ENCODE data around the gene ATP2C2. TPM values are rescaled to one million over a fixed set of nuclear protein-coding genes. Genes with fewer than 3 reads are reported as not detected.

The ATP2C2 gene
- polyA plus RNA-seq, 1 of the 3 experiments (the other 2 are of a cell fraction): 0.33 TPM

DNA sequence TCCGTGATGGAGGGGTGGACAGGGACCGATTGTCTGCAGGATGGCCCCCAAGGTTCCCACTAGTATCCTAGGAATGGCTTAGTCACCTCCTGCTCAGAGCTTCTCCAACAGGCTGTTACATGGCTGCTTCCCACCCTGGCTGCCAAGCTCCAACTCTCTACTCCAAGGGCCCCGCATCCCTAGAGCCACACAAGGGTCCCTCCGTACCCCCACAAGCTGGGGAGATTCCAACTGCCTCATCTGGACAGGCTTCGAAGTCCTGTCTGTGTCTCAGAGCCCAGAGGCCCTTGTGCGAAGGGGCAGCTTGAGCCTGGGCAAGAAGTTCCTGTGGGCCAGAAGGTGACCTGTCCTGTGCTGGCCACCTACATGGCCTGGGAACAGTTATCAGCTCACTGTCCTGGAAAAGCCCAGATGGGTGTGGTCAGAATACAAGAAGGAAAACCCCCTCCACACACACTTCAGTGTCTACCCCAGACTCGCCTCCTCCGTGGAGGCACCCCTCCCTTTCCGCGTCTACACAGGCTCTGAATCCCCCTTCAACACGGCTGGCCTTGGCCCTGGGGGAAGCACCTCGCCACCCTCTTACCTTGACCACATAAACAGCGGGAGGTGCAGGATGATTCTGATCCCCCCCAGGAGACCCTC is 135.5 kb downstream of the ATP2C2 start:
- CTCF ChIA-PET: interaction anchor here (0.8 to 5.4 kb wide), 7 partner anchors 8 to 226 kb away, joined by 3 to 44 read pairs (median 4); no protein-coding TSS in a partner anchor
- 58% methylated on average over 8 of the region's 13 CpGs for WGBS (ENCODE audit: low lambda C conversion rate)
- H3K9ac ChIP-seq: peak overlapping the region; percentile 84
- peak overlapping the region; percentile 92; the same call in 1 of the 2 replicates for H2AFZ ChIP-seq (ENCODE audit: low read depth)
- peak overlapping the region; percentile 64 to 71; a peak in 3 of 4 replicates for H3K27ac ChIP-seq (ENCODE audit: low read depth in 2 of 2, low read length in 1 of 2)
- H3K4me1 ChIP-seq (ENCODE audit: control insufficient read depth in 1 of 2, insufficient read depth in 2 of 2, low read depth in 1 of 2, low read length in 1 of 2): peaks cover 14 to 18% of the 10 kb centered on the region in 2 experiments; a peak in 3 of 4 replicates
- no peaks in the 10 kb centered on the region for H3K9me2 ChIP-seq
- H3K36me3 ChIP-seq (replicated peaks in 1 of 2; ENCODE audit: control insufficient read depth in 1 of 2, insufficient read depth in 2 of 2, low read length in 1 of 2): peaks cover 0 to 8% of the 10 kb centered on the region in 2 experiments
- H4K20me1 ChIP-seq (ENCODE audit: insufficient read depth): no peaks in the 10 kb centered on the region
- POLR2A ChIA-PET: no interaction called here
- H3K27me3 ChIP-seq (ENCODE audit: insufficient read depth): no peaks in the 10 kb centered on the region
- H3K9me3 ChIP-seq: no peaks in the 10 kb centered on the region
- peak overlapping the region; percentile 73 to 93 for H3K4me3 ChIP-seq (ENCODE audit: low read depth in 2 of 2, low read length in 1 of 2)
- H3K79me2 ChIP-seq (ENCODE audit: insufficient read depth): peaks cover 48% of the 10 kb centered on the region; the same call in 1 of the 2 replicates
- no peak for DNase-seq
- TF ChIP-seq FOXM1 (IDR thresholded peaks at IDR 0.05; ENCODE audit: low read depth) (no peak), ELF1 (IDR thresholded peaks at IDR 0.05) (no peak), POLR2AphosphoS5 (IDR thresholded peaks at IDR 0.05; ENCODE audit: low read depth, low read length) (no peak), TEAD4 (IDR thresholded peaks at IDR 0.05; ENCODE audit: borderline replicate concordance, insufficient read depth) (no peak), JUND (IDR thresholded peaks at IDR 0.05) (no peak), CHD2 (IDR thresholded peaks at IDR 0.05; ENCODE audit: low read length, partially characterized antibody) (no peak), SMC3 (IDR thresholded peaks at IDR 0.05; ENCODE audit: low read depth, low read length) (no peak), RCOR1 (IDR thresholded peaks at IDR 0.05; ENCODE audit: low read length) (no peak), MEF2A (IDR thresholded peaks at IDR 0.05; ENCODE audit: borderline replicate concordance, low read depth) (no peak), GATA2 (CRISPR knock-in tag; IDR thresholded peaks at IDR 0.05) (no peak)
- TF ChIP-seq, protein P1, sequence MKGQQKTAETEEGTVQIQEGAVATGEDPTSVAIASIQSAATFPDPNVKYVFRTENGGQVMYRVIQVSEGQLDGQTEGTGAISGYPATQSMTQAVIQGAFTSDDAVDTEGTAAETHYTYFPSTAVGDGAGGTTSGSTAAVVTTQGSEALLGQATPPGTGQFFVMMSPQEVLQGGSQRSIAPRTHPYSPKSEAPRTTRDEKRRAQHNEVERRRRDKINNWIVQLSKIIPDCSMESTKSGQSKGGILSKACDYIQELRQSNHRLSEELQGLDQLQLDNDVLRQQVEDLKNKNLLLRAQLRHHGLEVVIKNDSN (IDR thresholded peaks at IDR 0.05; ENCODE audit: borderline replicate concordance, low read depth): no peak
- H3K4me2 ChIP-seq: peak overlapping the region; percentile 91
- H3F3A ChIP-seq (replicated peaks; ENCODE audit: insufficient read depth): no peaks in the 10 kb centered on the region

GRCh38 chr16:84504420-84505248 is 136.3 kb downstream of the ATP2C2 start, which contains the start of gene MEAK7:
Gene MEAK7, minus strand, starts transcription at chr16:84504659. Its CDS starts 6,573 bp downstream, at chr16:84498086.
- peak within 1 kb of the TSS; percentile 84 for H3K9ac ChIP-seq
- no peaks in the 10 kb centered on the region for H3K27me3 ChIP-seq (ENCODE audit: insufficient read depth)
- peak within 1 kb of the TSS; percentile 67 to 82 for H3K27ac ChIP-seq (ENCODE audit: low read depth in 2 of 2, low read length in 1 of 2)
- peaks cover 43% of the 10 kb centered on the region; the same call in 1 of the 2 replicates for H3K79me2 ChIP-seq (ENCODE audit: insufficient read depth)
- H3F3A ChIP-seq (replicated peaks; ENCODE audit: insufficient read depth): no peaks in the 10 kb centered on the region
- peaks cover 0 to 7% of the 10 kb centered on the region in 2 experiments for H3K36me3 ChIP-seq (replicated peaks in 1 of 2; ENCODE audit: control insufficient read depth in 1 of 2, insufficient read depth in 2 of 2, low read length in 1 of 2)
- H3K9me3 ChIP-seq: no peaks in the 10 kb centered on the region
- H3K9me2 ChIP-seq: no peaks in the 10 kb centered on the region
- peak within 1 kb of the TSS; percentile 91 for H3K4me2 ChIP-seq
- H3K4me3 ChIP-seq (ENCODE audit: low read depth in 2 of 2, low read length in 1 of 2): peak within 1 kb of the TSS; percentile 73 to 93
- CTCF ChIA-PET: interaction anchor here (0.6 to 5.4 kb wide), 13 partner anchors 8 to 1314 kb away, joined by 3 to 44 read pairs (median 5); no protein-coding TSS in a partner anchor
- no peaks in the 10 kb centered on the region for H4K20me1 ChIP-seq (ENCODE audit: insufficient read depth)
- peaks cover 14 to 18% of the 10 kb centered on the region in 2 experiments; a peak in 3 of 4 replicates for H3K4me1 ChIP-seq (ENCODE audit: control insufficient read depth in 1 of 2, insufficient read depth in 2 of 2, low read depth in 1 of 2, low read length in 1 of 2)
- POLR2A ChIA-PET: interaction anchor here (1.1 kb wide), 1 partner anchor 10 kb away, joined by 3 read pairs; no protein-coding TSS in a partner anchor
- H2AFZ ChIP-seq (ENCODE audit: low read depth): peak within 1 kb of the TSS; percentile 92
- DNase-seq: peak; percentile 98
- 1% methylated on average over 32 of the region's 45 CpGs for WGBS (ENCODE audit: low lambda C conversion rate)
- TF ChIP-seq NFIC (IDR thresholded peaks at IDR 0.05; ENCODE audit: borderline replicate concordance): no peak
- TF ChIP-seq MXI1 (IDR thresholded peaks at IDR 0.05; ENCODE audit: low read depth, low read length): peak; percentile 68
- no peak for TF ChIP-seq RXRA (IDR thresholded peaks at IDR 0.05; ENCODE audit: borderline replicate concordance, low read depth)
- TF ChIP-seq, protein P2, sequence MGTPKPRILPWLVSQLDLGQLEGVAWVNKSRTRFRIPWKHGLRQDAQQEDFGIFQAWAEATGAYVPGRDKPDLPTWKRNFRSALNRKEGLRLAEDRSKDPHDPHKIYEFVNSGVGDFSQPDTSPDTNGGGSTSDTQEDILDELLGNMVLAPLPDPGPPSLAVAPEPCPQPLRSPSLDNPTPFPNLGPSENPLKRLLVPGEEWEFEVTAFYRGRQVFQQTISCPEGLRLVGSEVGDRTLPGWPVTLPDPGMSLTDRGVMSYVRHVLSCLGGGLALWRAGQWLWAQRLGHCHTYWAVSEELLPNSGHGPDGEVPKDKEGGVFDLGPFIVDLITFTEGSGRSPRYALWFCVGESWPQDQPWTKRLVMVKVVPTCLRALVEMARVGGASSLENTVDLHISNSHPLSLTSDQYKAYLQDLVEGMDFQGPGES (IDR thresholded peaks at IDR 0.05; ENCODE audit: low read depth, low read length): peak; percentile 76
- TF ChIP-seq FOSL2 (IDR thresholded peaks at IDR 0.05; ENCODE audit: borderline replicate concordance, low read depth): peak; percentile 24; the same call in 1 of the 2 replicates
- TF ChIP-seq ZBTB33 (IDR thresholded peaks at IDR 0.05; ENCODE audit: borderline replicate concordance, low read depth): no peak
- peak; percentile 19; the same call in 1 of the 2 replicates for TF ChIP-seq CTCF (IDR thresholded peaks at IDR 0.05)
- TF ChIP-seq, protein P3, sequence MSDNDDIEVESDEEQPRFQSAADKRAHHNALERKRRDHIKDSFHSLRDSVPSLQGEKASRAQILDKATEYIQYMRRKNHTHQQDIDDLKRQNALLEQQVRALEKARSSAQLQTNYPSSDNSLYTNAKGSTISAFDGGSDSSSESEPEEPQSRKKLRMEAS (IDR thresholded peaks at IDR 0.05; ENCODE audit: low read depth): peak; percentile 84

Data from SK-N-SH (cell line).